GM21390 (cell line): ENCODE measurements around the gene PM20D1.
A peak's percentile ranks its signal among the peaks of the same experiment; 100 is the strongest.

Source experiments
- ATAC-seq: cut with Tn5 transposase; IDR thresholded peaks from one replicate; pipeline ENCODE4 v1.9.1; 2021; ENCODE audit not compliant: unreplicated experiment

Gene PM20D1

DNA sequence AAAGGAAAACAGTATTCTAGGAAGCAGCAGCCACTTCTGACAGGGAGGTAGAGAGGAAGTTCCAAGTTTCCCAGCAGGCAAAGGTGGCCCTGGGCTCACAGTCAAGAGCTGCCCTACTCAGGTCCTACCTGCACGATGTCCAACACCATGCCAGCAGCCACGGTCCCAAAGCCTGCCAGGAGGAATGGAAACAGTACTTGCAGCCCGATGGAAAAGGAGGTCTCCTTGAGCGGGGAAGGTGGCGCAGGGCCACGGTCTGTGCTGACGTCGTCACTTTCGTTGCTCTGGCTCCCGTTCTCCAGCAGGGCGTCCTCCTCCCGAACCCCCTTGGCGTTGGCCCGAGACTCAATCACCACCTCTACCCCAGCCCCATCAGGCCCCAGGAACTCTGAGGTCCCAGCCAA, 40.0 kb downstream of the PM20D1 start:
- no peak for ATAC-seq

DNA sequence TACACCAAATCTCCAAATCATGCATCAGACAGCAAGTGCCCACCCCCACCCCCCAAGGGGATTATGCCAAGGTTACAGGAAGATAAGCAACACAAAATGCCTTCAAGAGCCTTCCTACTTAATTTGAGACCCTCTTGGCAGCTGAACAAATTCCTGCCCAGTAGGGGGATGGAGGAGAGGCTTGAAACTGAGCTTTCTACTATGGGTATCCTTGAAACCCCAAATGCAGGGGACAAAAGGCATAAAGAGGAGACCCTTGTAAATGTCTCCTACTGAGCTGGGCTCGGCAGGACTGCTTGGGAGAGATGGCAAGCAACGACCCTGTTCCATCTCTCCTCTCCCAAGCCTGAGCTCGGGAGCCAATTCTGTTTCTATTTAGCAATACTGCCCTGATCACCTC, 40.5 kb downstream of the PM20D1 start:
- no peak for ATAC-seq

DNA sequence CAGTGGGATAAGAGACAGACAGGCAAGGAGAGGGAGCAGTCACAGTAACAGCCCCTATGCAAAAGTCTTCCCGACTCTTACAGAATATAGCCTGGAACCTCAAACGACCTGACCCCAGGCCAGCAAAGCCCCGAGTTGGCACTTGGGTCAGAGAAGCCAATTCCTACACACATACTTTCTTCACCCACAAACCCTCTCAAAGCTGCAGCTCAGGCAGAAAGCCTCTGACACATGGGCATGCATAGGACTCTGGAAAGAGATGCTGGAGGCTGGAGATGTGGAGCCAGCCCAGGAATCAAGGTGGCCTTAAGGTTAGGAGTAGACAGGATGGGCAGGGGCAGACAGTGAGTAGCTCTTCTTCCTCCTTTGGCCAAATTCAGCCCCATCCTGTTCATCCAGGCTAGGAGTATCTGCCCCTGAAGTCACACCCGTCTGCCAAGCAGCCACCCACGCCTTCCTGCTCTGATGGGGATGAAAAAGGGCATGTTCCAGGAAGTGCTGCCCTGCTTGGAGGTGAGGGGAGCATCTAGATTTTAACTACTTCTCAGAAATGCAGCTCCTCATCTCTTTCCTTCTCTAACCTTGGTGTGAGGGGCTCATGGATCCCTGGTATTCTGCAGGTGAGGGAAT, 44.7 kb downstream of the PM20D1 start:
- no peak for ATAC-seq

DNA sequence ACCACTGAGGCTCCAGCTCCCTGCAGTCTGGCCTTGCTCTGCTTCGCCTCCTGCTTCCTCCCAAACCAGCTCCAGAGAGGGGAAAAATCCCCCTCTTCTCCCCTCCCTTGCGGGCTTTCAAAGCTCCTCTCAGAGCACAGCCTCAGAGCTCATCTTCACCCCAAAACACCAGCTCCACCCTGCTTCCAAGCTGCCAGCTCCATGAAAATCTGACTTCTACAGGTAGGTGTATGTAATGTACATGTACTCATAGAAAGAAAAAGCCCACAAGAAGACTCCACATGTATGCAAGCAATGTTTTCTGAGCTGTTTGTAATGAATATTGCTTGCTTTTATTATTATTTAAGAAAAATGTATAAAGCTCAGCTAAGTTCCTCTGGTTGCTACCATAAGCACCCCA, 45.3 kb downstream of the PM20D1 start:
- no peak for ATAC-seq

DNA sequence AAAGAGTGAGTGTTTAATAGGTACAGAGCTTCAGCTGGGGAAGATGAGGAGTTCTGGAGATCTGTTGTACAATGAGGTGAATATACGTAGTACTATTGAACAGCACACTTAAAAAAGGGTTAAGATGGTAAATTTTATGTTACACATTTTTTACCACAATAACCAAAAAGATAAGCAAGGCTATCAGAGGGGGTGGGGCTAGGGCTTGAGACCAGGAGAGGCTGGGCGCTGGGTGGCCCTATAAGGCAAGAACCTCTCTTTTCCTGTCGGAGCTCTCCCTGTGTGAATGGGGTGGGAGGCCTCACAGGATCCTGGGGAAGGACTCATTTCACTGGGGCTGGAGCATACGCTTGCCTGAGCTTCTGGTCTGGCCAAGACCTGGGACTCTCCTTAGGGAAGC, 45.9 kb downstream of the PM20D1 start:
- no peak for ATAC-seq

DNA sequence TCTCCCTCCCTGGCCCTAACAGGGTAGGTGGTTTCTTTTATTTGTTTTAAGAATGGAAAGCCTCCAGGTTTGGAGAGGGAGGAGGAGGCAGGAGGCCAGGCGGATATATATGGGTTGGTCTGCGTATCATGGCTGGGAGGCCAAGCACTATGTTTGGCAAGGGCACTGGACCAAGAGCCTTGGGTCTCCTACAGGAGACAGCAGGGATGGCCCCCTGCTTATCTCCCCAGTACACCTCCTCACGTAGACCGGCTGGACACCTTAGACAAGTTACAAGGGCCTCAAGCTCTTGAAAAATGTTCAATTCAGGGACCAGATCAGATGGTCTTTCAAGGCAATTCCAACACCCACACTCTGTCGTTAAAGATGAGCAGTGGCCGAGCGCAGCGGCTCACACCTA, 47.9 kb downstream of the PM20D1 start:
- ATAC-seq: no peak

DNA sequence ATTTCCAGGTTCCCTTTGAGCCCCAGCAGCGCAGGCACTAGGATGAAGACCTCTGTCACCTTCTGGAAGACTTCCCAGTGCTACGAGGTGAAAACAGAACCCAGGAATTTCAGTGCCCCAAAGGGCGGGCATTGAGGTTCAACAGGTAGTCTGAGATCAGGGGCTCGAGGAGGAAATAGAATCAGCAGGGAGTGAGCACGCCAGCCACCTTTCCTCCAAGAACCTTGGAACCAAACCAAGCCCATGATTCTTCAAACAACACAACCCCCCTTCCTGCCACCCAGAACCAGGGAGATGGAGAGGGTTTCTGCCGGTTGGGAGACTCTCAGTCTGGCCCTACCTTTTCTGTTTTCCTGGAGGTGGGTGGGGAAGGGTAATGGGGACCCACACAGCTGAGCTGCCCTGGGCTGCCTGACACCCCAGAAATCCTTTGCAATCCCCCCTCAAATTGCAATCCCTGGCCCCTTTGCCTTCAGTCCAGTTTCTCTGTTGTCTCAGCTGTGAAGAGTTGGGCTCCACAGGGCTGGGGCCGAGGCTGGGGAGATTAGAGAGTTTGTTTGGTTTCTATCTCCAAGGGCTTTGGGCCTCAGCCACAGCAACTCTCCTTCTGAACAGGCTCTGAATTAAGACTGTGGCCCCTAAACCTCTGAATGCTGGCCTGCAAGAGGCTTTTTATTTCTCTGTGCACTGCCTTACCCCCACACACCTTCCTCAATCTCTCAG, 48.8 kb downstream of the PM20D1 start:
- ATAC-seq: no peak

DNA sequence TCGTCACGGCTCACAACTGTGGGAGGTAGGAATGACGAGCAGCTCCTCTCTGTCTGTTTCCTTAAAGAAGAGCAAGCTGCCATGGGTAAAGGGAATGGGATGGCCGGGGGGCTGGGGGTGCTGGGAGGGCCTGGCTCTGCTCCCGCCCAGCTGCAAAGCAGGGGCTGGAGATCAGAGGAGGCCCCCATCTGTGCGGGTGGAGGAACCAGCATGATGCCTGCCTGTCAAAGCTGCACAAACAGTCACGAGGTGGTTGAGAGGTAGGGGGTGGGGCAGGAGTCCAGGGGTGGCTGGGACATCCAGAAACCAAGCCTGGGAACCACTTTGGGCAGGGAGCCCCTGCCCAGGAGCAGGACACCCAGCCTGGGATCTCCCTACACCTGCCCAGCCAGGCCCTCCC, 49.5 kb downstream of the PM20D1 start:
- ATAC-seq: no peak

DNA sequence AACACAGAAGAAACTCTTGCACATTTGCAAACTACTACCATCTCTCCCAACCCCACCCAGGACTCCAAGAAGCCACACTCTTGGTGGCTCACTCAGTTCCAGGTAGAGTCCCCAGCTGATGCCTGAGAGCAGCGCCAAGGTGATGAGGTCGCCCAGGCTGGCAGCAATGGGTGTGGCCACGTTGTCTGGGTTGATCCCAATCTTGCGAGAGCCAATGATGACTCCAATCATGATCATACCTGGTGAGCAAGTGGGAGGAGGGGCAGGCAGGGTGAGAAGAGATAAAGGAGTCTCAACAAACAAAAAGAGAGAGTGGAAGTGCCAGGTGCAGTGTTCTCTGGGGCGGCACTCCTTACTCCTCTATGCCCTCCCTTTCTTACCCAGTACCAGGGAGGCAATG, 51.4 kb downstream of the PM20D1 start:
- ATAC-seq: no peak

DNA sequence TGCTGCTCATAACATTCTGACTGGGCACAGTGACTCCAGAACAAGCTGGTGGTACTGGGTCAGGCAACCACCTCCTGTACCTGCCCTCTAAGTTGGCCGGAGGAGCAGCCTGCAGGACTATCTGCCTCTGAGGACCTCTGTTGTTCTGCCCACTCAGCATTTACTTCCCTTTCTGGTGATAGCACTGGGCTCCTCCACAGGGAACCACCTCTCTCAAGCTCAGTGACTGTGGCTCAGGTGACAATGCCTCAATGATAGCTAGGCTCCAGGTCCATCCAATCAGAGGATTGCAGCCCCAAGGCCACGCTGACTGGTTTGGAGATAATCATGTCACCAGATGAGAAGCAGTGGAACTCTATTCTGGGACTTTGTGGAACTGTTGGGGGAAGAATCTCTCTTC, 52.8 kb downstream of the PM20D1 start:
- ATAC-seq: no peak

DNA sequence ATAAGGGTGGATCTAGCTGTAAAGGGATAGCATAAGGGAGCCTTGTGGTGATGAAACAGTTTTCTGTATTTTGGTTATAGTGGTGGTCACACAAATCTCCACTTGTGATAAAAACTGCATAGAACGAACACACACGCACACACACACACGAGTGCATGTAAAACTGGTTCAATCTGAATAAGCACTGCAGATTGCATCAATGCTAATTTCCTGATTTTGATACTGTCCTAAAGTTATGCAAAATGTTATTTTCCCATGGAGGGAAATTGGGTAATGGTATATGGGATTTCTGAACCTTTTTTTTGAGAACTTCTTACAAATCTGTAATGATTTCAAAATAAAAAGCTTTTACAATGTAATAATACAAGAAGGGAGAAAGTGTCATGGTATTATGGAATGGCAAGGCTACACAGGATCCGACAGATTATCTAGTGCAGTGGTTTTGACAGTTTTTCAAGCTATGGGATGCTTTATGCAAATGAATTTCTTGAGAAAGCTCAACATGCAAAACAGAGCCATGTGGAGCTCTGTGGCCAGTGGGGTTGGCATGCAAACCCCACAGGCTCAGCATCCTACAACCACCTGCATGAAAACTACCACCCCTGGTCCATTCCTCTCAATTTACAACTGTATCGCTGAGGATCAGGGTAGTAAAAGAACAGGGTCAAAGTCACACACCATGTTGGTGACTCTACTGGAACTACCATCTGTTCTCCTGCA, 55.8 kb downstream of the PM20D1 start:
- ATAC-seq: peak; percentile 41

DNA sequence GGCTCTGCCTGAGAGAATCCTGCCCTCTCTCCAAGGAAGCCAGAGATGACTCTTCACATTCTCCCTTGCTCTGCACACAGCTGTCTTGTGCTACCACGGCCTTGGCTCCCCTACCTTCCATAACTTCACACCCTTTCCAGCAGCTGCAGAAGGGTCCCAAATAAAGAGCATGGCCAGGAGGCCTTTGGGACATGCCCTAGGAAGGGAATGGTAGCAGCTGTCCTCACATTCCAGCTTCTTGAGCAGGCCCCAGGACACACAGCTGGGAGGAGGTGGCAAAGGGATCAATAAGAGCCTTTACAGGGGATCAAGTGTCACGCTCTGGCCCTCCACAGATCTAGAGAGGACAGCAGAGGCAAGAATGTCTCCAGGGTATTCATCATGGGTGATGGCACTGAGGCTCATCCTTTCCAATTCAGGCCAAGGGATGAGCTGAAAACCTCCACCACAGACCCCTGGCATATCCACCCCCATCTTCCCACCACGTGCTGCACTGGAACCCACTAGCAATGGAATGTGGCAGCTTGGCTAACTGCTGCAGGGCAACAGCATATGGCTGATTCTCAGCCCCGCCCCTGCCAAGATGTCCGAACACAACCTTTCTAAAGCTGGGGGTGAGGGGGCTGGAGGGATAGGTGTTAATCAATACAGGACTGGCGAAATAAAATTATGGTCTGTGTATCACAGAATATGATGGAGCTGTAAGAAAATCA, 56.8 kb downstream of the PM20D1 start:
- ATAC-seq: no peak

DNA sequence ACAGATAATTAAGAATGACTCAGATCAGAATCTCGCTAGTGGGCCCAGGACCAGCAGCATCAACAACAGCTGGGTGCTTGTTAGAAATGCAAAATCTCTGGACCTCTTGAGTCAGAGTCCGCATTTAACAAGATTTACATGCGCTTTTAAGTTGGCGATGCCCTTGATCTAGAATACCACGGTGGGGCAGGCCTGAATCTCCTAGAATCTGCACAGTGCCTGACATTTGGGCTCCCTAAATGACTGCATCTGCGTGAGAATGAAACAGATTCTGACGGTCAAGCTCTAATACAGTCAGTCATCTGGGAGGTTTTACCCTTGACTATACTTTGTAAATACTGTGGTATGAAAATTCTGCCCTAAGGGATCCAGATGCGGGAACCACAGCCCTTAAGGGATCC, 57.5 kb downstream of the PM20D1 start:
- ATAC-seq: peak; percentile 64

DNA sequence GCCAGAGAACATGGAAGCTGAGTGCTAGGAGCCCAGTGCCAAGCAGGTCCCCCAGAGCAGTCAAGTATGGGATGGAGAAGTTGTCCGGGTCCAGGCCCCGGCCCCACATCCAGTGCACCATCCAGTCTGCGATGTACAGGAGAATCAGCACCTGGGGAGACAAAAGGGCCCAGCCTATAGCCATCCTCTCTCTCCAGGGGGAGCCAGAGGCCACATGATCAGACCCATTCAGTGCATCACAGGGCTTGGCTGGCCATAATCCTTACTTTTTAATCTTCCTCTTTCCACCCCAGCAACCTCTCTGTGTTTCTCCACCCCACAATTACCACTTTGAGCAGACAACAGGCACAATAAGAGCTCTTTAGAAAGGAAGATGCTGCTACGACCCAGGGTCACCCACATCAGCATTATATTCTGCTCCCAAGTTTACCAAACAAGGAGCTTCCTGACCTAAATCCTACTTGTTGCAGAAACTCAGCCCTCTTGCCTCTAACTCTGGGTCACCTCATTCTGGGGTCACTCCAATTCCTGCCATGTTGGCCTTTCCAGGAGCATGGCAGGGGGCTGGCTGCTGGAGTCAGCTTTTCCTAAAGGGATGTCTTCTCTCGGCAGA, 58.3 kb downstream of the PM20D1 start:
- ATAC-seq: no peak

DNA sequence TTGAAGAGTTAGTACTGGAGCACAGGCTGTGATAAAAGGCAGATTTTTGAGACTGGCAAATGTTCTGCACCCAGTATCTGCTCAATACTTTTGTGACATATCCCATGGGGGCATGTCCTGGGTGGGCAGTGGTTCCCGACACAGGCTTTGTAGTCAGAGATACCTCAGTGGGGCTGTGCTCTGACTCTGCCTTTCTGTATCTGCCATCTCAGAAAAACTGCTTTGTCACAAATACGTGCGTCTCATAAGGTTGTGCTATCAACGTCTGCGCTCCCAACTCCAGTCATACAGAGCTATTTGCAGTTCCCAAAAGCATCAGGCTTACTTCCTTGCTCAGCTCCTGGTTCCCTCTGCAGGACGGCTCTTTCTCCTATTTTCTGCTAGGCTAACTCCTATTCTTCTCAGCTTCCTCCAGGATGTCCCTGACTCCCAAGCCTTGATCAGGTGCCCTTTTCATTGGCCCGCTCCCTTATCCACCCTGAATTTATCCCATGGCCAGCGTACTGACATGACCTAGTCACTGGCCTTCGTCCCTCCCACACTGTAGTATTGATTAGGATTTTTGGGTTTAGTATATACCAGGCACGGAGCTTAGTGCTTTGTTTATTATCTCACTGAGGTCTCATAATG, 62.5 kb downstream of the PM20D1 start:
- no peak for ATAC-seq

DNA sequence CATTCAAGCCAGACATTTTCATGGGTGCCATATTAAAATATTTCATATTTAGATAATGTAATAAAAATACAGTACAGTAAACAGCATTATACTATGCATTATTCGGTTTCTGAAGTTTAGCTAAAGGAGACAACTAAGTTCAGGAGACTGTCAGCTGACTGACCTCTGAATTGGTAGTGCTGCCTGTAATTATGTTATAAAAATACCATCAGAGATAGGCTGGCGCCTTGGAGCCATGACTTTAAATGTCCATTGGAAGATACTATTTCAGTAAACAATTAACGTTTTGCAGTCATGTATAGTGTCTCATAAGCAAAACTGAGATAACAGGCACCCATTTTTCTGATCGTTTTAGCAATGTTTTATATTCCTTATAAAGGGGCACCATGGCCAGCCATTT, 63.3 kb downstream of the PM20D1 start:
- ATAC-seq: no peak

DNA sequence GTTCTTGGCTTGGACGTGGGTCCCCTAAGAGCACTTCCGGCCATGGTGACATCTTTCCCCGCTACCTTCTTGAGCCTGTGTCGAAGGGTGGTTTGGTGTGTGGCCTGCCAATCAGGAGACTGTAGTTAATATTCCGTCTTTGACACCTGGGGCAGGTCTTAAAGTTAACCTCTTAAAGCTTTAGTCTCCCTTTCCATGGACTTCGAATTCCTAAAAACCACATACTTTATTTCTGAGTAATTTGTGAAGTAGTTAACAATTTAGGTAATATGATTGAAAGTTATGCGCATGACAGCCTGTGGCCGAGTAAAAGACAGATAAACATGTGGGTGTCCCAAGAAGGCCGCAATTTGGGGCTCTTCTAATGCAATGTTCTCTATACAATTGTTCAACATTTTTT, 64.5 kb downstream of the PM20D1 start:
- no peak for ATAC-seq

DNA sequence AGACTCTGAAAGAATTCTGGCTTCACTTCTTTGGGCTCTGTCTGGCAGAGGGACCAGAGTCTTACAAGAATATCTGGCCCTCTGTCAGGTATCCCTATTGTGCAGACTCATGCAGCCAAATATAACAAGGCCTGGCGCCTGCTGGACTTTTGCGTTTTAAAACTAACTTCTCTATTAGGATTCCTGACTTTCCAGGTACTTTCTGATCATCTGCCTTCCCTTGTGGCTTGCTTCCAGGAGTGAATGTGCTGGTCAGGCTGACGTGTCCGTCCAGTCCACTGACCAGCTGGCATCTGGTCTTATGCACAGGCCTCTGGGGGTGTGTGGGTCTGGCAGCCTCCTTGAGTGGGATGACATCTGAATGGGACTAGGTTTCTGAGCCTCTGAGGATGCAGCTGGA, 66.0 kb downstream of the PM20D1 start:
- no peak for ATAC-seq

DNA sequence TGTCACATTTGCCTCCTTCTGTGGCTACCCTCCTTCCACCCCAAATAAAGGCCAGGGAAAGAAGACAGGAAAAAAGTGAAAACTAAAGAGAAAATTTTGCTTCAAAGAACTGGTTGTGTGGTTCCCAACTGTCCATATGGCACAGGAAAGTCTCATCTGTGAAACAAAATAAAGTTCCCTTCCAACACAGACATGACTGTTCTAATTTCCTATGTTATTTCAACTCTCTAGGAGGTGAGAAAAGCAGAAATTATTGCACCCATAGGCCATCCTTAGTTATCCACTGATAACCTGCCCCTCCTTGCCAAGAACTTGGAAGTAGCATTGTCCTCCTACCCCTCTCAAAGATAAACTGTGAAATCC, 66.5 kb downstream of the PM20D1 start:
- ATAC-seq: no peak

DNA sequence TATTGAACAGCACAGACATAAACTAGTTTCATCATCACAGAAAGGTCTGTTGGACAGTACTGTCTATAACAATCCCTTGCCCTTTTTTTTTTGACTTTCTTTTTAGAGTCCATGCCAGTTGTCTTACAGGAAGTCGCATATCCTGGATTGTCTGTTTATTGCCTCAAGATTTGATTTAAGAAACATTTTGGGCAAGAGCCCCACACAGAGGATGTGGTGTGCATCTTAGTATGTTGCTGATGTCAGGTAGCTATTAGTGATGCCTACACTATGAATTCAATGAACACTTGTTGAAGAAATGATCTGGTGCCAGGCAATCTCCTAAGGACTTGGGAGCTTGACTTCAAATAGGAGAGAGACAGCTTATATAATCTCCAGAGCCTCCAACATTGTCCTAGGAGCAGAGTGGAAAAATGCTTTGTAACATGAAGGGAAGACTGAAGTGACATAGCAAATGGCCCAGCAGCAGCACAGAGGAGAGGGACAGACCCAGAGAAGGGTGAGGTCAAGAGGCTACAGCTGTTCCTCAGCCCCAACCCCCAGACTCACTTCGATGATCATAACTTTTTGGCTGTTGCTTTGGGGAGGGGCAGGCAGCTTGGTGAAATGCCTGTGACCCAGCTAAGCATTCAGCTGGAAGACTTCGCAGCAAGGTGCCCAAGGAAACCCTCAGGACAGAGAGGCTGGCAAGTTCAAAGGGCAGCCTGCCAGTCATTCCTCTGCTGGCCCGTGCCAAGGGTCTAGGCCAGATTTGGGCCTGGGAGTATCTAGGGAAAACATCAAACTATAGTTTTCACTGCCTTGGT, 67.1 kb downstream of the PM20D1 start:
- no peak for ATAC-seq
